ENCODE data around the gene CACNA1B.

- no peak for TF ChIP-seq POLR2A (IDR thresholded peaks at IDR 0.05)
- TF ChIP-seq CTCF (IDR thresholded peaks at IDR 0.05) = no peak
- TF ChIP-seq POLR2AphosphoS5 (IDR thresholded peaks at IDR 0.05) = no peak
Measured at GRCh38 chr9:138021251-138022056, 143.9 kb downstream of the CACNA1B start.

Measured in suprapubic skin (tissue), 4 donors.